ENCODE measurements around the gene TFCP2L1.

- TF ChIP-seq, protein P1, sequence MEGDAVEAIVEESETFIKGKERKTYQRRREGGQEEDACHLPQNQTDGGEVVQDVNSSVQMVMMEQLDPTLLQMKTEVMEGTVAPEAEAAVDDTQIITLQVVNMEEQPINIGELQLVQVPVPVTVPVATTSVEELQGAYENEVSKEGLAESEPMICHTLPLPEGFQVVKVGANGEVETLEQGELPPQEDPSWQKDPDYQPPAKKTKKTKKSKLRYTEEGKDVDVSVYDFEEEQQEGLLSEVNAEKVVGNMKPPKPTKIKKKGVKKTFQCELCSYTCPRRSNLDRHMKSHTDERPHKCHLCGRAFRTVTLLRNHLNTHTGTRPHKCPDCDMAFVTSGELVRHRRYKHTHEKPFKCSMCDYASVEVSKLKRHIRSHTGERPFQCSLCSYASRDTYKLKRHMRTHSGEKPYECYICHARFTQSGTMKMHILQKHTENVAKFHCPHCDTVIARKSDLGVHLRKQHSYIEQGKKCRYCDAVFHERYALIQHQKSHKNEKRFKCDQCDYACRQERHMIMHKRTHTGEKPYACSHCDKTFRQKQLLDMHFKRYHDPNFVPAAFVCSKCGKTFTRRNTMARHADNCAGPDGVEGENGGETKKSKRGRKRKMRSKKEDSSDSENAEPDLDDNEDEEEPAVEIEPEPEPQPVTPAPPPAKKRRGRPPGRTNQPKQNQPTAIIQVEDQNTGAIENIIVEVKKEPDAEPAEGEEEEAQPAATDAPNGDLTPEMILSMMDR (IDR thresholded peaks at IDR 0.05; ENCODE audit: insufficient read depth, low read length, poor library complexity, severe bottlenecking): no peak
- TF ChIP-seq EZH2phosphoT487 (conservative IDR thresholded peaks at IDR 0.05; ENCODE audit: low read length): no peak
Measured at GRCh38 chr2:121242175-121242875, 42.7 kb downstream of the TFCP2L1 start.
